SHP77 (cell line): ENCODE results near the gene LARGE1.

ENCODE experiments used
- DNase-seq, 2 experiments: peaks; one replicate each; lab custom pipeline; 2025; lab: John Stamatoyannopoulos, UW

The LARGE1 gene

DNA sequence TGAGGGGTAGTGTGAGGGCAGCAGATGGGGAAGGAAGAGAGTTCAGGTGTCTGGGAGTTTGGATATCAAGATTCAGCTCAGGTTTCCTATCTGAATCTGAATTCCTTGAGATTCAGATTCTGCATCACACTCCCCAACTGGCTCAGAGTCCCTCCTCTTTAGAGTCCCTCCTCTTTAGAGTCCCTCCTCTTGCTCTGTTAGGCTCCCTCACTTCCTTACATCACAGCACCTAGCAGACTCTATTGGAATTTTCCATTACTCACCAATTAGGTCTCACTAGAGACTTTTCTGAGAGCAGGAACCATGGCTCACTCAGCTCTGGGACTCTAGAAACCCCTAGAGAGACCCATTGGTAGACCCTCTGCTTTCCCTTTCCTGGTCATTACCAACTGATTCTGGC lies 558.7 kb downstream of the LARGE1 start:
- no peak for DNase-seq

DNA sequence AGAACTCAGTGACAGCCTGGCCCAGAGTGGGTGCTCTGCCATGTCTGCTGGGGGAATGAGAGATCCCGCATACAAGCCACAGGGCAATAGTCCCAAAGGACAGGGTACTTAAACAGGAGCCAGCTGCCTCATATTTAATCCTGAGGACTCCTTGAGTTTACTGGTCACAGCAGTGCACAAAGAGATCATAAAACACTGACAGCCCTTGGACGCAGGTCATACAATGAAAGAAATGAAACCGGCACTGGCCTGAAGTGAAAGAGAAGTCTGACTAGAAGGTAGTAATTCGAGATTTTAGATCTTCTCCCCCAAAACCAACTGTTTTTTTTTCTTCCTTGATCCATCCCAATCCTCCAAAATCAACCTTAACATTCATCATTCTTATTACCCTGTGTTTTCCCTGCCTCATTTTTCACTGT lies 562.3 kb downstream of the LARGE1 start:
- no peak for DNase-seq

DNA sequence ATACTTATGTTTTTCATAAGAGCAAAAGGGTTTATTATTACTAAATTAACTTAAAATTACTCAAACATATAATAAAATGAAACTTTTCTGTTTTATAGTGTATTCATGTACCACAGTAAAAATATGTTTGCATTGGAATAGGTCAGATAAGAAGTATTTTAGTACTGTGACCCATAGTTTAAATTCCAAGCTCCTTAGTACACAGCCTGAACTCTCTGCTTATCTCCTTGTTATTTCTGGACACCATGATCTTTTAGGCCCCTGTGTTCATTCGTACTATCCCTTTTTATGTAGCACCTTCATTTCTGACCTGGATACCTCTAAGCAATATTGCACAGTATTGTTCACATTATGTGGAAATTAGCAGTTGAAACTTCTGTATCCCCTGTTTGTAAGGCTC lies 565.3 kb downstream of the LARGE1 start:
- no peak for DNase-seq

DNA sequence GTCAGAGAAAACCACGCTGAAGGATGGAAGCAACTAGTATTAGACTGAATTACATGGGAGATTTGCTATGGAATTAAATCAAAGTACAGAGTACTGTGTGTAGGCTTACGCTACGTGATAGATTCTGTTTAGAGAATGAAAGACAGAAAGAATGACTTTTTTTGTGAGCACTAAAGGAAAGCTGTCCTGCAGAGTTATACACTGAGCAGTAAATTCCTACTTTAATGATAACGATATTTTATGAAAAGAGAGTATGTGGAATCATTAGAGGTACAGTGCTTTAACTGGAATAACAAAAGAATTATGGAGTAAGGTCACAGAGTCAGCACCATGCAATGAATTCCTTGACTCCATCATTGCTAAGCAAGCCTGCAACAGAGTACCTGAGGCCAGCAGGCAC lies 566.8 kb downstream of the LARGE1 start:
- no peak for DNase-seq

DNA sequence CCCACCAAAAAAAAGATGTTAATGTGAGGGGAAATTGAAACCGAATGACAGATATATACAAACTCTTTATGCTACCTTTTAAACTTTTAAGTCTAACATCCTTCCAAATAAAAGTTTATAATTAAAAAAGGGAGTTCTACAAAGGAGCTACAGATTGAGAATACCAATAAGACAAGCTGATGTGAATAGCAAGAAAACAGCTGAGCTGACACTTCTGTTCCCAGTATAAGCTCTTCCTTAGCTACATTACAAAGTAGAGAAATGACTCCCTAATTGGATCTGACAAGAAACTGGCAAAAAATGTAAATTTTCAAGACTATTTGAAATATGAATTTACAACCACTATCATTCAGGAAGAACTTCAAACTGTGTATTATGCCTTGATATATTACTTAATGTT lies 567.5 kb downstream of the LARGE1 start:
- no peak for DNase-seq

DNA sequence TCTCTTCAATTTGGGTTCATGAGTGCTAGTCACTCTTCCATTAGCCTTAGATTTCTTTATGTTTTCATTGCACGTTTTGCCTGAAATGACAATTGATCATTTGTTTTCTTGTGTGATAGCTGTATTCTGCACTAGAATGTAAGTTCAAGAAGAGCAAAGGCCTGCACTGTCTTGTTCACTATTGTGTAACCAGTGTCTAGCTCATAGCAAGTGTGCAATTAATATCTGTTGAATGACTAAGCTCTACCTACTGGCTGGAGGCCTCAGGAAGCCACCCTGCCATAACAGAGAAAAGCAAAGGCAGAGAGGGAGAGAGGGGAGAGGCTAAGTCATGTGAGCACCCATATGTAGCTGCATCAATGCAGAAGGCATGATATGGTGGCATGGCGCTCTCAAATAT lies 569.3 kb downstream of the LARGE1 start:
- DNase-seq, result no peak

DNA sequence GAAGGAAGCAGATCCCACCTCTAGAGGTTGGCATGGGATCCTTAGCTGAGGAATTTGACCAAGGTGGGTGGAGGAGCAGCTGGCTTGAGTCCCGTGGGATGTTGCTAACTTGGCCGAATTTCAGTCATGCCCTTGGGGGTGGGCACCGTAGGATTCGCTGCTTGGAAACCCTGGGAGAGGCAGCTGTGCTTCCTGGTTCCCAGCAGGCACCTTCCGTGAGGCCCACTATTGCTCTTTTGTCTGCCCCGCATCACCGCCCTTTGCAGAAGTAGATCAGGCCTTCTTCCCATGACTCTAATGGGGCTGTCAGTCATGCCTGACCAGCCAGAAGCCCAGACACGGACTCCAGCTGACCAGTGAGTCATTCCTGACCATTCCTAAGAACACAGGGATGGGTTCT lies 569.8 kb downstream of the LARGE1 start:
- DNase-seq, result no peak

DNA sequence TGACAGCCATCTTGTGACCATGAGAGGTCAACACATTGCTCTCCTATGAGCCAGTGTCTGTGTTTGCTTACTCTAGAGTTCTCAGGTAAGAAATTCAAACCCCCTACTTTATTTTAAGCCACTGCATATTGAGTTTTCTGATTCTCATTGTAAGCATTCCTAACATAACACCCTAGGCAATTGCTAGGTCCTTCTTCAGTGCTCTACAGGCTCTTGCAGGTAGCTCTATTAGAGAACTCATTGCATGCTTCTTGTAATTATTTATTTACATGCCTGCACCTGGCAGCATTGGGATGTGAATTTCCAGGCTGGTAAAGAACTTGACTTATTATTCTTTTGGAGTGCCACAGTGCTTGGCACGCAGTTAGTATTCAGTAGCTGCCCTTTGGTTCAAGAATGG lies 573.3 kb downstream of the LARGE1 start:
- no peak for DNase-seq

DNA sequence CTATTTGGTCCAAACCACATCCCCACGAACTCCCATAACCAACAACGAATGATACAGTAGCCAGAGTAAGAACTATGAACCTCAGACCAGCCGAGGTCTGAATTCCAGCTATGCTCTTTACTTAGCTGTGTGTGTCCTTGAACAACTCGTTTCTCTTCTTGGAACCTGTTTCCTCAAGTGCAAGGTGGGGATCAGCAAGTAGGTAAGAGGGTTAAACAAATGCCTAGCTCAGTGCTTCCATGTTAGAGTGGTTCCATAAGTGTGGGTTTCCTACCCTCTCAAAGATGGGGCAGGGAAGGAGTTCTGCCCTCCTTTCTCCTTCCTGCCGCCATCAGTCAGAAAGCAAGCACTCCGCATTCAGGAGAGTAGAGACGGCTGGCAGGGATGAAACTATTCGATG lies 578.7 kb downstream of the LARGE1 start:
- no peak for DNase-seq

DNA sequence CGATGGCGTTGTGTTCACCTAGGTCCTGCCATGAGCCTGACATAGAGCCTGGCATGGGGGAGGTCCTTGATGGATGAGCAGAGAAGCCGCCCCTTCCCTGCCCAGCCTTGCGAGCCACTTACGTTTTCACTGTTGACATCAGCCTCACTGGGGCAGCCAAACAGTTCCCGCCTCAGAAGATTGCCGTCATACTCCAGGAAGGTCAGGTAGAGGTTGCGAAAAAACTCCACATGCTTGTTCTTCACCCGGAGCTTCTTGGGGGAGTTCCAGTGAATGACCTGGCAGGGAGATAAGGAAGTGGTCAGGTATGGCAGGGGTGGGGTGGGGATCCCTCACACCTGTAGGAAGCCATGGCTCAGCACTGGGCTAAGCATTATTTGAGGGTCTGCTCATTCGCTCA lies 582.8 kb downstream of the LARGE1 start:
- no peak for DNase-seq

DNA sequence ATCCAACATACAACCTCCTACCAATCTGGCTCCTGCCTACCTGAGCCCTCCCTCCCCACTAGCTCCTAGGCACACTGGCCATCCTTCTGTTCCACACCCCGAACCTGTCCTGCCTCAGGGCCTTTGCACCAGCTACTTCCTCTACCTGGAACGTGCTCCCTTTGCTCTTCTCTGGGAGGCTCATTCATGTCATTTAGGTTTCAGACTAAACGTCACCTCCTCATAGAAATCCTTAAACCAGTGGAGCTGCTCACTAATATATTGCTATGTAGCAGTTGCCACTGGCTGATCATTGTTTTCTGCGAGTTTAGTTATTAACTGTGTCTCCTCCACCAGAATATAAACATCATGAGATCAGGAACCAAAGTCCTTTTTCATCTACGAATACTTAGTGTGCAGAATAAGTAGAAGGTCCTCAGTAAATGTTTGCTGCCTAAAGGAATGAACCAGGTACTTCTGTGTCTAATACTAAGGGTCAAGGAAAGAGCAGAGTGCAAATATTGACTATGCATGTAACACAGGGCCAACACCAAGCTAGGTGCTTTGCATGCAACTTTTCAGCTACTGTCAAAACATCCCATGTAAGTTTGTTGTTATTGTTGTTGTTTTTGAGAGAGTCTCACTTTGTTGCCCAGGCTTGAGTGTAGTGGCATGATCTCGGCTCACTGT lies 584.5 kb downstream of the LARGE1 start:
- DNase-seq, result no peak

DNA sequence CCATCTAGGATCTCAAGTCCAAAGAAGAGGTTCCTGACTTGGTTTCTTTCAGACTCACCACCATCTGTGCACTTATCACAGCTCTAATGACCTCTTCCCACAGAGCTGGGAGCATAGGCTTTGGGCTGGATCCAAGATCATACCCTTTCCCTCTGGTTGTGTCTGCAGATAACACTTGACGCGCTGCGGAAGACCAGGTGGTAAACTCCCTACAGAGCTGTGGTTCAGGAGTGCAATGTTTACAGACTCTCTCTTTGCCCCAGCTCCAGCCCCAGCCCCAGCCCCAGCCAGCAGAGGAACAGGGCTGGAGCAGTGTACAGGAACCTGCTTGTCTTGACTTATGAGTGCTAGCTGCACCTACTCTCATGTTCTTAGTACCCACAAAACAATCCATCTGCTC lies 587.7 kb downstream of the LARGE1 start:
- DNase-seq, result no peak

DNA sequence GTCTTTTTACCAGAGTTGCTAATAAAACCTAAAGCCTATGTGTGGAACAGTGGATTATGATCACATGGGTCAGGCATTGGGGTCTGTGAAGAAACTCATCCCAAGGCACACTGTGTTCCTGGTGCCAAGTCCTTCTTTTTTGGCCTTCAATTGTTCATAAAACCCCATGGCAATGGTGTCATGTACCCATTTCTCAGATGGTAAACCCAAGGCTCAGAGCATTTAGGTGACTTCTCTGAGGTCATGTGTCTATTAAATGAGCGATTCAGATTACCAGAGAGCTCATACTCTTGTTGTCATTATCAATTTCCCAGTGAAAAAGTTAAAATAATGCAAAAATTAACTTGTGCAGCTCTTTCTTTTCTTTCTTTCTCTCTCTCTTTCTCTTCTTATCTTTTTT lies 589.3 kb downstream of the LARGE1 start:
- DNase-seq, result no peak

DNA sequence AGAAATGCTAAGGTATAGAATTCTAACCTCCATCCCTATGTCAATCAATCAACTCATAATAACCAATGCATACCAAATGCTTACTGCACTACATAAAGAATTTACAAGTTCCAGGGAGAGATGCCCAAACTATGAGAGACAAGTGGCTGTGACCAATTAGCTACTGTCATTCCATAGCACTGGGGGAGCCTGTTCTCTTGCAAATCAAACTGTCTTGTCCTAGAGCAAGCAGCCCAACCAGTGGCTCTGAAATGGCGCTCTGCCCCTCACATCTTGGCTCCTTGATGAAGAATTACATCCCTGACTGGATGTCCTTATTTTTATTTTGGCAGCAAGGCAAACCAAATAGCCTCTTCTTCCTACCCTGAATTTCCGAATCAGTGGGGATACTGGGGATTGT lies 589.7 kb downstream of the LARGE1 start:
- DNase-seq, result no peak

DNA sequence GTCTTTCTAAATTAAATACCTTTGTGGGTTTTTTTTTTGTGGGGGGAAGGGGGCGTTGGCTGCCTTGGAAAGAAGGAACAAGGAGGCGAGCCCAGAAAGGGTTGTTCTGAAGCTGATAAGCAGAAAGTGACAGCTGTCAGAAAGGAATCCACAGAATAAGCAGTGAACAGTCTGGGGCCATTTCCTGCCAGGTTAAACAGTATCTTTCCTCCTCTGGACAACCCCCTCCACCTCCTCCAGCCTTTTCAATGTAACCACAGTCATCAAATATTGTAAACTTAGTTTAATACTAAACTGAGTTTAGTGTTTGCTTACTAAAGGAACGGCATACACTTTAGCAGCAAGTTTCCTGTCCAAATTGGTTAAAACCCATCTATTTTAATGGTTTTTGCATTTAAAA lies 590.9 kb downstream of the LARGE1 start:
- no peak for DNase-seq

DNA sequence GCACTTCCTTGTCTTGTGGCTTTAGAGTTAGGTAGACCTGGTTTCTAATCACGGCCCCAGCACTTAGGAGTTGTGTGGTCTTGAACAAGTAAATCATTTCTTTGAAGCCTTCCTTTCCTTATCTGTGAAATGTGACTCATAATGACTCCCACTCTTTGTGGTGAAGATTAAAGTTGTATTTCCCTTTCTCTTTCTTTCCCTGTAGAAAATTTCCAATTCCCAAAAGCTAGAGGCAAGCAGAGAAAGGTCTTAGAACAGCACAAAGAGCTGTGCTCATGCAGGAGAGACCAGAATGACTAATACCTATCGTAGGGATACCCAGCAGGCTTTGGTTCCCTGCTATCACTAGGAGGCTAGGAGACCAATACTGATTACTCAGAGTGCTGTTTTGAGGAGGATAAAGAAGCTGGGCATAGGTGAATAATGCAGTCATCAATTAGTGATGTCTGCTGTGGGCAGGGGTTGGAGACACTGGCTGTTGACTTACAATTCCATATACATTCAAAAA lies 591.4 kb downstream of the LARGE1 start:
- DNase-seq, result no peak

DNA sequence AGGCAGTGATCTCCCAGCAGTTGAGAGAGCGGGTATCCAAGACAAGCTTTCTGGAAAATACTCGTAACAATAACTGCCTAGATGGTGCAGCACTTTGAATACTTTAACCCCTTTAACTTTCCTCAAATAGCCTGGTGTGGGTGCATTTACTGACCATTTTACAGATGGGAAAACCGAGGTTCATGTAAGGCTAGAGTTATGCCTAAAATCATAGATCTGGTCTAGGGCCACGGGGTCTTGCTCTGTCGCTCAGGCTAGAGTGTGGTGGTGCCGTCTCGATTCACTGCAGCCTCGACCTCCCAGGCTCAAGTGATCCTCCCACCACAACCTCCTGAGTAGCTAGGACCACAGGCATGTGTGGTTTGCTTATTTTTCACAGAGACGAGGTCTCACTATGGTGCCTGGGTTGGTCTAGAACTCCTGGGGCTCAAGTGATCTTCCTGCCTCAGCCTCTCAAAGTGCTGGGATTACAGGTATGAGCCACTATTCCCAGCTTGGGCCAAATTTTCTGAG lies 592.9 kb downstream of the LARGE1 start:
- DNase-seq, result no peak

DNA sequence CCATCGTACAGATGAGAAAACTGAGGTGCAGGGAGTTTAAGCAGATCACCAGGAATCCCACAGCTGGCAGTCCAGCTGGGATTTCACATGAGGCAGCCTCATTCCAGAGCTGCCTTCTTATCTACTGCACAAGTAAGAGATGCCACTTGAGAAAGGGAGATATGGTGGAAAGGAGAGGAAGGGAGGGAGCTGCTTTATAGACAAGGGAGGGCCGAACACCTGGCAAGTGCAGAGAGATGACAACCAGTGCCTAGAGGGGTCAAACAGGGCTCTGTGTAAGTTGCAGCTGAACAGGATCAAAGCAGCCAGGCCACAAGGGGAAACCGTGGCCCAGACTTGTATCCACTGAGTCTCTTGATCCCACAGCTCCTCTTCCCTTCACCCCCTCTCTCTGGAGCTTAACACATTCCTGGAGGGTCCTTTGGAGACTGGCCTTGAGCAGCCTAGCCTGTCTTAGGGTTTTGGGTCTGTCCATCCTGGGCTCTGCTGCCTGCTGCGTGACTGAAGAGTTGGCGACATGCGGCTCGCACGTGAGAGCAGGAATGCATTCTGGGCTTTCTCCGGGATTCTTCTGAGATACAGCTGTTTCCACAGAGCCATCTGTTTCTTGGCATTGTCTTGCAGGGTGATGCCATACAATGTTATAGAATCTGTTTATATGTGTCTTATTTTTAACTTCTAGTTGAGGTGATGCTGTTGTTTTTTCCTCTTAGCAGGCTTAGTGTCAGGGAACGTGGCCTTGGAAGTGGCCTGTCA lies 593.6 kb downstream of the LARGE1 start:
- no peak for DNase-seq

DNA sequence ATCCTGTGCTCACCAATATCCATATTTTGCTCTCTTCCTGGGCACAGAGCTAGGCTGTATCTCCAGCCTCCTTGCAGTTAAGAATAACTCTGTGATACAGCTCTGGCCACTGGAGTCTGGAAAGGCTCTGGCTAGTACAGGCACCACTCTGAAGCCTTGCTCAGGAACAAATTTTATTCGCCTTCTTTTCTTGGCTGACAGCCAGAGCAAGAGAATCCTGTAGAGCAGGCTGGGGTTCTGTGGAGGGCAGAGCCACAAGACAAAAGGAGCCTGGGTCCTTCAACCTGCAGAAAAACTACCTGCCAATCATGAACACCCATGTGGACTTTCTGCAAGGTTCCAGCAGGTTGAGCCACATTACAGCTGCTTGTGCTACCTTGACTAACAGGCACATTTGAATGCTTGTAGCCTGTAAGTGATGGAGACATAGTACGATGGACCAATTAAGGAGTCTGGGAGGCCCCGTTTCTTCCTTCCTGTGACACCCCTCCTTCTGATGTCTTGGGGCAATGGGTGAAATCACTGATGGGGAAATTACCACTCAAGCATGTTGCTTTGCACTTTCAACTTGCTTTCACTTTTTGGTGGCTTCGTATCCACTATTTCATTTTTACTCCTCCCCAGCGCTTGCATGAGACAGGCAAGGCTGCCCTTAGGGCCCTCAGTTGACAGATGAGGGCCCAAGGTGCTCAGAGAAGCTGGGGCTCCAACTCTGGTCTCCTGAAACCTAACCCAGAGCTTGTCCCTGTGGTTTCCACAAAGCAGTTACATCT lies 594.9 kb downstream of the LARGE1 start:
- no peak for DNase-seq

DNA sequence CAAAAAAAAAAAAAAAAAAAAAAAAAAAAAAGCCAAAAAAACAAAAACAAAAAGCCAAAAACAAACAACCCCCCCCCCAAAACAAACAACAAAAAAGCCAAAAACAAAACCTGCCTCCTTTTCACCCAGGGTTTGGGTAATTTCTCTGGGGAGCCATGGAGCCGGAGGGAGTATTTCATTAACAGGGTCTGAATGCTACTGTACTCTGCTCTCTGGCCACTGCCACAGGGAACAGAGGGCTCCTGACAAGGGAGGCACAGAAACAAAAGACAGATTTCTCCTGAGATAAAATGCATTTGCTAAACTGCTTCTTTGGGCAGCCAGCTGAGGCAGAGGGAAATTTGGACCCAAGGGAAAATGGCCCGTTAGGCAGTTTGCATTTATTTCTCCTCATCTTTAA lies 596.0 kb downstream of the LARGE1 start:
- no peak for DNase-seq

DNA sequence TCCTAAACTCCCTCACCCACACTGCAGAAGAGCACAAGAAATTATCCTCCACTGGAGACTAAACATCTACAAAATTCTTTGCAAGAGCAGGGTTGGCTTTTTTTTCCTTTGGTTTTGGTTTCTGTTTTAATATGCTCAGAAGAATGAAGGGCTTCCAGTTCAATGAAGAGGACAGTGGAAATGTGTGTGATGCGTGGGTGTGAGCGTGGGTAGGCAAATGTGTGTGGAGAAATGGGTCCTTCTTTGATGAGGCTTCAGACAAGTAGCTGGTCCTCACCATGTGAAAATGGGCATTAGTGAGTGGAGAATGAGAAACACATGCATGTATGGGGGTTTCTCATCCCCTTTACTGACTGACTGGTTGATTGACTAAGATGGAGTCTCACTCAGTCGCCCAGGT lies 598.8 kb downstream of the LARGE1 start:
- DNase-seq, result no peak

DNA sequence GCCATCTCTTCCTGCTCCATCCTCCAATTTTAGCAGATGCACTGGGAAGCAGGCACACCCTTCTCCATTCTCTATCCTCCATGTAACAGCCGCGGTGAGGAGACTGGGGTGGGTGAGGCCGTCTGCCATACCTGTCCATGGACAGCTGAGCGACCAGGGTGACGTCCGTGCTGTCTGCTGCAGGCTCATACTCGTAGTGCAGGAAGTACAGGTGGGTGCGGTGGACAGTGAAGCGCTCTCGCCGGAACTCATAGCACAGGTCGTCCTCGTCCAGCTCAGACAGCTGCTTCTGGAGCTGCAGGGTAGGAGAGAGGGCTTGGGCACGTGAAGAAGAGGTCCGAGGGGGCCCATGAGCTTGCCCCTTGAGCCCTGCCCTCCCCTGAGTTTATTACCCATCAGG lies 604.3 kb downstream of the LARGE1 start:
- no peak for DNase-seq

DNA sequence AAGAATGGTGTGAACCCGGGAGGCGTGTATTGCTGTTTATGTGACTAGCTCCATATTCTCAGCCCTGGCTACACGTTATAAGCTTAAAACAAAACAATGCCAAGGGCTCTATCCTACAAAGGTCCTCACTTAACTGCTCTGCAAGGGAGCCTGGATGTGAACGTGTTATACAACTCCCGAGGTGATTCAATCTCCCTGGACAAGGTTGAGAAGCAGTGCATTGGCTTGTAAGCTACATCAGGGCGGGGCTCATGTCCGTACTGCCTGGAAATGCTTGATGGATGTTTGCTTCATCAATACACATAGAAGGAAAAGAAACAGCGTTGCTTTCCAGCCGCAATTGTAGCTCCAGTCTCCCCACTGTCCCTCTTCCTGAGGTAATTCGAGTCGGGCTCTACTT lies 605.2 kb downstream of the LARGE1 start:
- DNase-seq, result no peak
